VCaP (cell line): Measurements from ENCODE around the gene MARCO.

Source experiments
- H3K27ac ChIP-seq: fragments of 450-650 bp; 2 replicates; pipeline ENCODE4 v1.5.1; 2017
- TF ChIP-seq, protein P1 (sequence below): fragments of 450-650 bp; conservative IDR thresholded peaks from 2 replicates; pipeline ENCODE4 v1.5.1; 2017; ENCODE audit warnings: mild to moderate bottlenecking, moderate library complexity

The MARCO gene, protein sequence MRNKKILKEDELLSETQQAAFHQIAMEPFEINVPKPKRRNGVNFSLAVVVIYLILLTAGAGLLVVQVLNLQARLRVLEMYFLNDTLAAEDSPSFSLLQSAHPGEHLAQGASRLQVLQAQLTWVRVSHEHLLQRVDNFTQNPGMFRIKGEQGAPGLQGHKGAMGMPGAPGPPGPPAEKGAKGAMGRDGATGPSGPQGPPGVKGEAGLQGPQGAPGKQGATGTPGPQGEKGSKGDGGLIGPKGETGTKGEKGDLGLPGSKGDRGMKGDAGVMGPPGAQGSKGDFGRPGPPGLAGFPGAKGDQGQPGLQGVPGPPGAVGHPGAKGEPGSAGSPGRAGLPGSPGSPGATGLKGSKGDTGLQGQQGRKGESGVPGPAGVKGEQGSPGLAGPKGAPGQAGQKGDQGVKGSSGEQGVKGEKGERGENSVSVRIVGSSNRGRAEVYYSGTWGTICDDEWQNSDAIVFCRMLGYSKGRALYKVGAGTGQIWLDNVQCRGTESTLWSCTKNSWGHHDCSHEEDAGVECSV

DNA sequence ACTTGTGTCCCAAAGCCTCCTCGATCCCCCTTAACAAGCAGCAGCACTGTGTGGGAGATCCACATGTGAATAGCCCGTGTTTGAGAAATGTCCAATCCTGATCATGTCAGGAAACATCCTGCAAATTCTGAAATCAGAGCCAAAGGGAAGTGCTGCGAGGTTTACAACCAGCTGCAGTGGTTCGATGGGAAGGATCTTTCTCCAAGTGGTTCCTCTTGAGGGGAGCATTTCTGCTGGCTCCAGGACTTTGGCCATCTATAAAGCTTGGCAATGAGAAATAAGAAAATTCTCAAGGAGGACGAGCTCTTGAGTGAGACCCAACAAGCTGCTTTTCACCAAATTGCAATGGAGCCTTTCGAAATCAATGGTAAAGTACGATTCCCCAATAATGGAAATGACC lies at the start of gene MARCO:
Gene MARCO, plus strand, starts transcription at position 164 of the 400 bp plus-strand sequence. Its CDS starts 107 bp downstream, at position 271.
- TF ChIP-seq, protein P1, sequence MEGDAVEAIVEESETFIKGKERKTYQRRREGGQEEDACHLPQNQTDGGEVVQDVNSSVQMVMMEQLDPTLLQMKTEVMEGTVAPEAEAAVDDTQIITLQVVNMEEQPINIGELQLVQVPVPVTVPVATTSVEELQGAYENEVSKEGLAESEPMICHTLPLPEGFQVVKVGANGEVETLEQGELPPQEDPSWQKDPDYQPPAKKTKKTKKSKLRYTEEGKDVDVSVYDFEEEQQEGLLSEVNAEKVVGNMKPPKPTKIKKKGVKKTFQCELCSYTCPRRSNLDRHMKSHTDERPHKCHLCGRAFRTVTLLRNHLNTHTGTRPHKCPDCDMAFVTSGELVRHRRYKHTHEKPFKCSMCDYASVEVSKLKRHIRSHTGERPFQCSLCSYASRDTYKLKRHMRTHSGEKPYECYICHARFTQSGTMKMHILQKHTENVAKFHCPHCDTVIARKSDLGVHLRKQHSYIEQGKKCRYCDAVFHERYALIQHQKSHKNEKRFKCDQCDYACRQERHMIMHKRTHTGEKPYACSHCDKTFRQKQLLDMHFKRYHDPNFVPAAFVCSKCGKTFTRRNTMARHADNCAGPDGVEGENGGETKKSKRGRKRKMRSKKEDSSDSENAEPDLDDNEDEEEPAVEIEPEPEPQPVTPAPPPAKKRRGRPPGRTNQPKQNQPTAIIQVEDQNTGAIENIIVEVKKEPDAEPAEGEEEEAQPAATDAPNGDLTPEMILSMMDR, result no peak
- H3K27ac ChIP-seq, result no peak within 1 kb of the TSS

DNA sequence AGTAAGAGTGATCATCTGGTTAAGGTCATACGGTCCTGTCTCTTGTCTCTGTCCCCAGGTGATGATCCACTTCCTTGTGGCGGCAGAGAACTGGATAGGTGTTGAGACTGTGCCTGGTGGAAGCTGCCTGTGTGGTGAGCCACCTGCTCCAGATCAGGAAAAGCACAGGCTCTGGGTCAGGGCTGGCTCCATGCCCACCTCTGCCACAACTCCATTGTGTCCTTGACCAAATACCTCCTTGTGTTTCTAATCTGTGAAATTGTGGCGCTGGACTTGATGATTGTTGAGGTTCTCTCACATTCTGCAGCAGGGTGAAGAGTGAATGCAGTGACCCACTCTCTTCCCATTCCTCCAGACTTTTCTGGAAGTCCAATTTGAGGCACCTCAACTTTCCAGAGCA lies 48.9 kb upstream of the MARCO start:
- TF ChIP-seq, protein P1, result no peak
- H3K27ac ChIP-seq, result no peak overlapping the region

DNA sequence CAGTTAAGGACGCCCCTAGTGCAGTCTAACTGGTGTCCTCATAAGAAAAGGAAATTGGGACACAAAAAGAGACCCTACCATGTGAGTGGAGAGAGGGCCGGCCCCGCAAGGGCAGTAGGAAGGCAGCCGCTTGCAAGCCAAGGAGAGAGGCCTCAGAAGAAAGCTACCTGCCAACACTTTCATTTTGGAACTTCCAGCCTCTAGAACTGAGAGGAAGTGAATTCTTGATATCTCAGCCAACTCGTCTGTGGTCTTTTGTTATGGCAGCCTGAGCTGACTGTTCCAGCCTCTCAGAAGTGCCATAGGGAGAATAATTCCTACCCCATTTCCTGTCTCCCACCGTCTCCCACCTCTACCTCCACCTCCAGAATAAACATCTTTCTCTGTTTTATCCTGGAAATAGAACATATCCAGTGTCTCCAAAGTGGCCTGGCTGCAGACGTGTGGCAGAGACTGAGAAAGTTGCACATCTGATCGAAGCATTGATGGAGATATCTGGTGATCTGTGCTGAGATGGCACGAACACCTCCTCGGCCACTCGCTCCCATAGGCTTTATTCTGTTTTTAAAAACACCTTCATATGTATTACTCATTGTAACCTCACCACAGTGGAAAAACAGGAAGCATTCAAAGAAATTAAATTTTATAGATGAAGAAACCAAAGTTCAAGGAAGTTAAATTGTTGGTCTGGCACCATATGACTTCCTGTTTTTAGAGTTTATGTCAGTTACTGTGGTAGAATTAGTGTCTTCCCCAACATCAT lies 39.5 kb upstream of the MARCO start:
- no peak overlapping the region for H3K27ac ChIP-seq
- TF ChIP-seq, protein P1, result no peak

DNA sequence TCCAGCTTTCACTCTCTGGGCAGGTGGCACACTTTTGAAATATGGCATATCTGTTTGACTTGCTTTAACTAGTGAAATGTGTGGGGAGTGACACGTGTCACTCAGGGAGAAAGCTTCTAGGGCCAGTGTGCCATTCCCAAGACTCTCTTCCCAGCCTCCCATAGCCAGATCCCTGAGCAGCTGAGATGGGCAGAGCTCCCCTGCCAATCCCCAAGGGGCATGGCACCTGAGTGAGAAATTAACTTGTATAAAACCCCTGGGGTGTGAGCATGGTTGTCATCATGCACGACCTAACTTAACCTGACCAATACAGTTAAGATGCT lies 39.0 kb upstream of the MARCO start:
- no peak overlapping the region for H3K27ac ChIP-seq
- TF ChIP-seq, protein P1, result no peak

DNA sequence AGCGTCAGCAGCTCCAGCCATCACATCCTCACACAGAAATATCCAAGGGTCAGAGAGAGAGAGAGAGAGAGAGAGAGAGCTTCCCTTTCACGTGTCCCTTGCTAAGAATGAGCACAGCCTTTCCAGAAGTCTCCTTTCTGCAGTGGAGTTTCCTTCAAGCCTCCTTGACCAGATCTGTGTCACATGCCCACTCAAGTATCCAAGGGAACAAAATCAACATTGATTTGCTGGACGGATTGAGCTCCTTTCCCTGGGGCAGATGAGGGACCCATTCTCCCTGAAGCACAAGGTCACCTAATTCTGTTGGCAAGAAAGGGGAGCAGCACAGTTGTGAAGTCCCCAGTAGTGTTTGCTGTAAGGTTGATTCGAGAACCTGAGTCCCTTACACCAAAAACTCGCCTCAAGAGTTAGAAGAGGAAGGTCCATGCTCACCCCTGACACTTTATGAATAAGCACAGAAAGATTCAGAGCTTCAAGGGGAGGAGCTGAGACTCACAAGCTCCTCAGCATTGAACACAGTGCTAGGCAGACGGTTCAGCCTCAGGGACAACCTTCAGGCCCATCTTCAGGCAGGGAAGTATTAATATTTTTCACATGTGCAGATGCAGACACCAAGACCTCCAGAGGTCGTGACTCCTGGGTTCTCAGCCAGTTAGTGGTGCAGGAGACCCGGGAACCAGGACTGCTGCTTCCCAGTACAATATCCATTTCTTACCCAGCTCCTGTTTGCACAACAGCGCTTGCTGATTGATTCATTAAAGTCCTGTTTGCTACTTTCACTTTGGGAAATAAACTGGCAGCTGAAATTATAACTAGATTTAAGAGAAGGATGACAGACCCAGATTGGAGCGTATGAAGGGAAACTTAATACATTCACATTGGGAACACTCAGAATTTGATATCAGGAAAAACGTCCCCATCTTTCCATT lies 38.2 kb upstream of the MARCO start:
- no peak overlapping the region for H3K27ac ChIP-seq
- TF ChIP-seq, protein P1, result no peak

DNA sequence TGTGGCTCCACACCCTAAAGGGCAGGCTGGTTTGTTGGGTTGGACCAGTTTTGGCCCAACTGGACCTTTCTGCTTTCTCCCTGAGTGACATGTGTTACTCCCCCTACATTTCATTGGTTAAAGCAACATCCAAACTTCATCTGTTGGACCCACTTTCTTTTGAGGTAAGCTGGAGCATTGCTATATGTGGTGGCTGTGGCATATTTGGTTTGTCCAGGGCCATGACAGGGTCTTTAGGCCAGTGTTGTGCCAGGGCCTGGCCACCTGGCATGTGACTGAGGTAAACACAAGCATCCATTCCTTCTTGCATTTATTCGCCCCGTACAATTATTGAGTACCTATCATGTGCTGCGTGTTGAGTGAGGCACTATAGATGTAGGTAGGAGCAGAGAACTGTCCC lies 36.8 kb upstream of the MARCO start:
- no peak overlapping the region for H3K27ac ChIP-seq
- TF ChIP-seq, protein P1, result no peak
